ENCODE results near the gene CR1L.
A peak's percentile ranks its signal among the peaks of the same experiment; 100 is the strongest.
"Not testable (repeated sequence)": the region's sequence is repeated elsewhere in the genome, so short reads cannot be mapped to it uniquely, and the experiment has no call there.

Gene CR1L

DNA sequence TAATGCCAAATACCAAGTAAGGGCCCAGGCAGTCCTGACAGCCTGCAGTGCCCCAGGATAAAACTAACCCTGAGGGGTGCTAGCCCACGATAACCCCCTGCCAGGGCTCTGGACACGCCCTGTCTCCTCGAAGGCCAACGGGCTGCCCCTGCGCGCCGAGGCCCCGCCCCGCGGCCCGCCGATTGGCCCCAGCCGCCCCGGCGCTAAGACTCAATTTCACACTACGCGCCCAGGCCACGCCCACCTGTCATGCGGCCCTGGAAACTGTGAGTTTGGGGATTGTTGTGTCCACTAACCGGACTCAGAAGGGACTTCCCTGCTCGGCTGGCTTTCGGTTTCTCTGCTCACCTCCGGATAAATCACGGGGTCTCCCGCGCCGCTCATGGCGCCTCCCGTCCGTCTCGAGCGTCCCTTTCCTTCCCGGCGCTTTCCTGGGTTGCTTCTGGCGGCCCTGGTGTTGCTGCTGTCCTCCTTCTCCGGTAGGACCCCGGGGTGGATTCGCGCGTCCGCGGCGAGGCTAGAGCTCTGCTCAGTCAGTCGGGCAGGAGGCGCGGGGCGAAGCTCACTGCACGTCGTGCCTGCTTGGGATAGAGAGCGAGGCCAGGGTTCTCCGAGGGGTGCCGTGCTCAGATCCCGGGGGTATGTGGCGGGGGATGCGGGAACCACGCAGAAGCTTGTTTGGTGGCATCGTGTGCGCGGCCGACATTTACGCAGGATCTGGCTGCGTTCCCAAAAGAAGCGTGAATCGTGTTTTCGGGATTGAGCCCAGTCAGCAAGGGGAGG is at the start of gene CR1L:
CR1L (plus strand) TSS at position 282 of the 783 bp plus-strand sequence; CDS start at position 383, 101 bp downstream.
- Mint-ChIP-seq H3K4me3 (peak within 1 kb of the TSS; percentile 68), H3K36me3 (ENCODE audit: low read depth) (no peaks in the 10 kb centered on the region), H3K27me3 (peaks cover 13% of the 10 kb centered on the region), H3K27ac (no peak within 1 kb of the TSS), H3K4me1 (peaks cover 8% of the 10 kb centered on the region), H3K9me3 (no peaks in the 10 kb centered on the region)
- peak; percentile 96 for ATAC-seq
- peak; percentile 82 for DNase-seq

DNA sequence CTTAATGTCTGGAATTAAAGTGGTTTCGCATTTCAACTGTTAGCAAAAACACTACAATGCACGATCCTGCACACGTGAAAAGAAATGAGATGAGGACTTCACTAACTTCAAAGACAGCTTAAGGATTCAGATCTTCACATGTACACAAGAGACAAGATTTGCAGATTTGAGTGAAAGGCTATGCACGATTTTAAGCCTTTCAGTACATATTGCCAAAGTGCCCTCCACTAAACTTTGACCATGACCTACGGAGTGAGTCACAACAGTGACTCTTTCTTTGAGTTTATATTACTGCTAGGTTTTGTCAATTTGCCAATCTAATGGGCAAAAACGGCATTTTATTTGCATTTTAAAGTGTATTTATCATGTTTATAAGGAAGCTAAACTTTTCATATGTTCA is 41.2 kb upstream of the CR1L start:
- no peak overlapping the region for H3K27ac Mint-ChIP-seq
- DNase-seq = no peak
- H3K36me3 Mint-ChIP-seq (ENCODE audit: low read depth) = no peaks in the 10 kb centered on the region
- ATAC-seq = no peak
- H3K4me3 Mint-ChIP-seq = no peak overlapping the region
- no peaks in the 10 kb centered on the region for H3K4me1 Mint-ChIP-seq
- H3K9me3 Mint-ChIP-seq = no peaks in the 10 kb centered on the region
- H3K27me3 Mint-ChIP-seq = no peaks in the 10 kb centered on the region

DNA sequence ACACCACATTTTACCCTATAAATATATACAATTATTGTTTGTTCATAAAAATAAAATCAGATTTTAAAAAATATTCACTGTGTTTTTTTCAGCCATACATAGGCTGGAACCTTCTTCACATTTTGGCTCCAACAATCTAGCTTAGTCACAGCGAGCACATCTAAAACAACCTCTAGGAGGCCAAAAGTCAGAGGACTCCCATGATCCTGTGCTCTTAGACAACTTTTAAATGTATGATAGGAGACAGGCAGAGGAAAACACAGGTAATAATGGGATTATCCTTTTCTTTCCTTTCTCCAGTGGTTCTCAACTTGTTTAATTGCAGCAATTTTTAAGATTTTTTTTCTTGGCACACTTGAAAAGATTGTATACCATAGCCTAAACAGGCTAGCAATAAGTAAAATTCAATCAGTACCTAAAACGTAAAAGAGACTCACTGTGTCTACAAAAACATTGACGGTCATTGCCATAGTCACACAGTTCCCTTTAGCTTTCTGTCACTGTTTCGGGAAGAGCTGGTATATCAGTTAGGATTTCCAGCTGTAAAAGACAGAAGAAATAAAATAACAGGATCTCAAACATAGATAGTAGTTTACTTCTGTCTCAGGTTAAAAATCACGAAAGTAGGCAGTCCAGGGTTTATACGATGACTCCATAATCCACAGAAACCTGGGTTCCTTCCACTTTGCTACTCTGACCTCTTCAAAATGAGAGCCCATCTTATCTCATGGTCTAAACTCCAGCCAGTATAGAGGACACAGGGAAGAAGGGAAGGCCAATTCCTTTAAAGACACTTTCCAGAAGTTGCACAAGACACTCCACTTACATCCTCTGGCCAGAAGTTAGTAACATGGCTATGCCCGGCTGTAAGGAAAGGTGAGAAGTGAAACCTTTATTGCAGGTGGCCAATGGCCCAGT is 39.2 kb upstream of the CR1L start:
- Mint-ChIP-seq H3K36me3 (ENCODE audit: low read depth) (no peaks in the 10 kb centered on the region), H3K27ac (no peak overlapping the region), H3K27me3 (no peaks in the 10 kb centered on the region), H3K9me3 (no peaks in the 10 kb centered on the region), H3K4me3 (no peak overlapping the region), H3K4me1 (no peaks in the 10 kb centered on the region)
- ATAC-seq = no peak
- no peak for DNase-seq

DNA sequence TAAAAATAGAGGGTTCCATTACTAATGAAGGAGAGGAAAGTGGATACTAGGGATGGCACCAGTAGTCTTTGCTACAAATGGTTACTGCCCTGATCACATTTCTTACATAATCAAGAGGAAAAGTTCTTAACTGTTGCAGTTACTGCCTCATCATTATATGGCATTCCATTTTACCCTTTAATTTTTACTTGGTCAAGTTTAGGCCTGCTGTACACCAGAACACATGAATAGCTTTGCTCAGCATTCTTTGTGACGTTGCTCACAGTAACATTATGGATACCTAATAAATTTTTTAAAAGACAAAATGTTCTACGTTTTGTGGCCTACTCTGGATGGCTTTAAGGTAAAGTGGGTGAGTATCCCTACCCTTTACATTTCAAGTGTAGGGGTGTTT is 38.6 kb upstream of the CR1L start:
- Mint-ChIP-seq H3K27ac (no peak overlapping the region), H3K9me3 (no peaks in the 10 kb centered on the region), H3K27me3 (no peaks in the 10 kb centered on the region), H3K4me3 (no peak overlapping the region), H3K36me3 (ENCODE audit: low read depth) (no peaks in the 10 kb centered on the region), H3K4me1 (no peaks in the 10 kb centered on the region)
- no peak for ATAC-seq
- no peak for DNase-seq

DNA sequence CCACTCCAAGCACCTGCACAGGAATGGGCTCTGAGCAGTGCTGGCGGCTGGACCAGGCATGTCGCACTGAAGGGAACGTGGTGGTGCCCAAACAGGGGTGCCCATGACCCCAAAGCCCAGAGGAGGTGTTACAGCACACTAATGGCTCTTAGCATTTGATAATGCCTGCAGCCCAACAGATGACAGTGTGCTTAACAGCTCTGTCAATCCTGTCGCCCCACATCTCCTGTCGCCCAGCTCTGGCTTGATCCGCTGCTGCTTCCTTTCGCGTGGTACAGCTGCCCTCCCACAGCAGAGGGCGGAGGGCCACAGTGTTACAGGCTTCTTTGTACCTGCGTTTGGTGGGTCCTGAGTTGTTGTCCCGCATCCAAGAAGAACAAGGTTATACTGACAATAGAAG is 32.2 kb upstream of the CR1L start:
- H3K9me3 Mint-ChIP-seq = no peaks in the 10 kb centered on the region
- no peaks in the 10 kb centered on the region for H3K27me3 Mint-ChIP-seq
- H3K4me1 Mint-ChIP-seq = no peaks in the 10 kb centered on the region
- no peak overlapping the region for H3K27ac Mint-ChIP-seq
- H3K36me3 Mint-ChIP-seq (ENCODE audit: low read depth) = peaks cover 2% of the 10 kb centered on the region
- no peak for ATAC-seq
- no peak for DNase-seq
- no peak overlapping the region for H3K4me3 Mint-ChIP-seq

DNA sequence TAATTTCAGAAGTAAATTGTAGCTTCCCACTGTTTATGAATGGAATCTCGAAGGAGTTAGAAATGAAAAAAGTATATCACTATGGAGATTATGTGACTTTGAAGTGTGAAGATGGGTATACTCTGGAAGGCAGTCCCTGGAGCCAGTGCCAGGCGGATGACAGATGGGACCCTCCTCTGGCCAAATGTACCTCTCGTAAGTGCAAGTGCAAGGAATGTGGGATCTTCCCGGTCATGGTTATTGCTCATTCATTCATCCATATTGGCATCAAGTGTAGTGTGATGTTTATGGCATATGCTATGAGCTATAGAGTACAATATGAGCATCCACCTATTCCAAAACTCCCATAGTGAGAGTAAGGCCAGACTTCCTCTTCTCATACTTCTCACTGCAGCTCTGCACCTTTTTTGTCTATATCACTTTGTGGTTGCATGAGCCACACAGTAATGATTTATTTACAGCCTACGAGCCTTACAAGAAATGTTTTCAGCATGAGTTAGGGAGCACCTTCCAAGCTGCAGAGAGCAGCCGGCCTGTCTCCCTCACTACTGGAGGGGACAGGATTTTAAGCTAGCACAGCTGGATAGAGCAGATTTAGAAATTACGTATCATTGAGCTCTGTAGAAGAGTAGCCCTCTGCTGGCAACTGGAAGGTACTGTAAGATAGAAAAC is 24.9 kb upstream of the CR1L start:
- H3K27me3 Mint-ChIP-seq = no peaks in the 10 kb centered on the region
- no peak overlapping the region for H3K4me3 Mint-ChIP-seq
- DNase-seq = peak; percentile 7
- peak; percentile 76 for ATAC-seq
- no peaks in the 10 kb centered on the region for H3K36me3 Mint-ChIP-seq (ENCODE audit: low read depth)
- H3K4me1 Mint-ChIP-seq = no peaks in the 10 kb centered on the region
- H3K9me3 Mint-ChIP-seq = no peaks in the 10 kb centered on the region
- H3K27ac Mint-ChIP-seq = no peak overlapping the region

DNA sequence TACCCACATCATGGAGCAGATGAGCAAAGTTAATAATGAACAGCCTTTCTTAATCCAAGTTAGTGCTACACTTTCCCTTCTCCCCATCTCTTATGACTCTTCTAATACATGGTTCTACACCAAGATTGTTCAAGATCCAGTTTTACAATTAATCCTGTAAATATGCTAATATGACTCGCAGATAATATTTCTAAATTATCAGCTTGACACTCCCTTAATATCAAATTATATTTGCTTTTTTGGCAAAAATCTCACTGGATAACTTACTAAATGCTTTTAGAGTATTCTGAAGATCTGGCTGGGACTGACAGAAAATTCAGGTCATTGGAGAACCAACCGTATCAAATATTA is 24.4 kb upstream of the CR1L start:
- ATAC-seq = no peak
- Mint-ChIP-seq H3K4me1 (no peaks in the 10 kb centered on the region), H3K9me3 (peaks cover 4% of the 10 kb centered on the region), H3K36me3 (ENCODE audit: low read depth) (no peaks in the 10 kb centered on the region), H3K27me3 (no peaks in the 10 kb centered on the region), H3K4me3 (no peak overlapping the region), H3K27ac (no peak overlapping the region)
- no peak for DNase-seq

DNA sequence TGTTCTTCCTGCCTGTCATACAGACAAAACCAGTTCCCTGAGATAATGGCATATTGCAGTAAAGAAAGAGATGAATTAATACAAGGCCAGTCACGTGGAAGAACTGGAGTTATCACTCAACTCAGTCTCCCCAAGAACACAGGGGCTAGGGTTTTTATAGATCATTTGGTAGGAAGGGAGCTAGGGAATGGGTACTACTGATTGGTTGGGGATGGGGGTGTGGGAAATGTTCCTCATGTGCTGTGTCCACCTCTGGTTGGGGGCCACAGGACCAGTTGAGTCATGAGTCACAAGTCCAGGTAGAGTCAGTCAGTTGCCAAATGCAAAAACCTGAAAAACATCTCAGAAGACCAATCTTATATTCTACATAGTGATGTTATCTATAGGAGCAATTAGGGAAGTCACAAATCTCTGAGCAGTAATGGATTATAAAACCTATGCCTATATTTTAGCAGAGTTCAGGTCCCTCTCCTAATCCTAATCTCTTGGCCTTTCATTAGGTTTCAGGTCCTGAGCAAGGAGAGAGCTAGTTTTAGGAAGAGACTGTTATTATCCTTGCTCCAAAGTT is 19.3 kb upstream of the CR1L start:
- not testable (repeated sequence) for H3K36me3 Mint-ChIP-seq (ENCODE audit: low read depth); ATAC-seq; H3K9me3 Mint-ChIP-seq; H3K4me3 Mint-ChIP-seq; H3K4me1 Mint-ChIP-seq; H3K27me3 Mint-ChIP-seq; H3K27ac Mint-ChIP-seq; DNase-seq

DNA sequence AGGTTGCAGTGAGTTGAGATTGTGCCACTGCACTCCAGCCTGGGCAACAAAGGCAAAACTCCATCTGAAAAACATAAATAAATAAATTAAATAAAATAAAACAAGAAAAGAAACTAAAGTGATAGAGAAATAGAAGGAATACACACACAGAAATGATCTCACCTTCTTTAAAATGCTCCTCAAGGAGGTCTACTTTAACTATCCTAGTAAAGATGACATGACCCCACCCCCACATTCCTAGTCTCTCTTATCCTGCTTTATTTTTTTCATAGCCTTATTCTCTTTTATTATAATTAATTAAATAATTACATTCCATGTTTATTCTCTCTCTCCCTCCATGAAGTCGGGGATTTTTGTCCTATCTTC is 18.0 kb upstream of the CR1L start:
- no peak for ATAC-seq
- no peak for DNase-seq
- H3K4me1 Mint-ChIP-seq = no peaks in the 10 kb centered on the region
- no peaks in the 10 kb centered on the region for H3K36me3 Mint-ChIP-seq (ENCODE audit: low read depth)
- no peaks in the 10 kb centered on the region for H3K27me3 Mint-ChIP-seq
- no peak overlapping the region for H3K27ac Mint-ChIP-seq
- H3K9me3 Mint-ChIP-seq = peaks cover 4% of the 10 kb centered on the region
- no peak overlapping the region for H3K4me3 Mint-ChIP-seq

DNA sequence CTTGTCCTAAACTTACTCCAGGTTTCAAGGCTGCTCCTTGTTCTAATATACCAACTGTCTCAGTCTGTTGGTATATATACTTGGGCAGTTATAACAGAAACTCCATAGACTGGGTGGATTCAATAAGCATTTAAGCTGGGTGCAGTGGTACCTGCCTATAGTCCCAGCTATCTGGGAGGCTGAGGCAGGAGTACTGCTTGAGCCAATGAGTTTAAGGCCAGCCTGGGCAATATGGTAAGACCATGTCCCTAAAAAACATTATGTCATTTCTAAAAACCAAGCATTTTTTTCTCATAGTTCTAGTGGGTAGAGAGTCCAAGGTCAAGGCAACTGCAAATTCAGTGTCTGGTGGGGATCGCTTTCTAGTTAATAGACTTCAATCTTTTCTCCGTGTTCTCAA is 17.4 kb upstream of the CR1L start:
- DNase-seq (no peak), ATAC-seq (no peak)
- Mint-ChIP-seq H3K9me3 (peaks cover 4% of the 10 kb centered on the region), H3K4me3 (no peak overlapping the region), H3K36me3 (ENCODE audit: low read depth) (no peaks in the 10 kb centered on the region), H3K4me1 (no peaks in the 10 kb centered on the region), H3K27me3 (no peaks in the 10 kb centered on the region), H3K27ac (no peak overlapping the region)

DNA sequence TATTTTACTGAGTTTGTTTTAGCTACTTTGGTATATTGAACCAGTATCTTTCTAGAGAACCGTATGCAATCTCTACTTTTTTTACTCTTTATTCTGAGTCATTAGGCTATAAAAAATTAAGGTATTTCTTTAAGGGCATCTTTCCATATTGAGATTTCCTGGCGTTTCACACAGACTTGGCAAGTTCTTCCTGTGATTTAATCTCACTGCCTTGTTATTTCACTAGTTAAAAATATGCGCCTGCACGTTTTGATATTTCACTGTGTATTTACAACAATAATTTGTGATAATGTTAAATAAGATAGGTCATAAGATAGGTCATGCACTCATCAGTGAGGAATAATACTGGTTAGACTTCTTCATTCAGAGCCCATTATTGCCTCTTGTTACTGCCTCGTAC is 16.2 kb upstream of the CR1L start:
- DNase-seq (no peak), ATAC-seq (no peak)
- Mint-ChIP-seq H3K27ac (no peak overlapping the region), H3K9me3 (peaks cover 4% of the 10 kb centered on the region), H3K27me3 (no peaks in the 10 kb centered on the region), H3K36me3 (ENCODE audit: low read depth) (no peaks in the 10 kb centered on the region), H3K4me3 (no peak overlapping the region), H3K4me1 (no peaks in the 10 kb centered on the region)

DNA sequence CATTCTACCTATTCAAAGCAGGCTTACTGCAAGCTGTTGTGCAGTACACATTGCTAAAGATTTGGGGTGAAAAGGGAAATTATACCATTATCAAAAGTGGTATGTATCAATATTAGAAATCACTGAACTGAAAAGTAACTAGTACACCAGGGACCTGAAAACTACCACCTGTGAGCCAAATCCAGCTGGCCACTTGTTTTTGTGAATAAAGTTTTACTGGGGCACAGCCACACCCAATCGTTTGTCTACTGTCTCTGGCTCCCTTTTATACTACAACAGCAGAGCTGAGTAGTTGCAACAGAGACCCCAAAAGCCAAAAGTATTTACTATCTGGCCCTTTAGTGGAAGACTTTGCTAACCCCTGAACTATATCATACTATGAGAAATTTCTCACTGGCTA is 13.8 kb upstream of the CR1L start:
- DNase-seq (no peak), ATAC-seq (no peak)
- Mint-ChIP-seq H3K27me3 (no peaks in the 10 kb centered on the region), H3K4me3 (no peak overlapping the region), H3K36me3 (ENCODE audit: low read depth) (no peaks in the 10 kb centered on the region), H3K27ac (no peak overlapping the region), H3K9me3 (no peaks in the 10 kb centered on the region), H3K4me1 (no peaks in the 10 kb centered on the region)

DNA sequence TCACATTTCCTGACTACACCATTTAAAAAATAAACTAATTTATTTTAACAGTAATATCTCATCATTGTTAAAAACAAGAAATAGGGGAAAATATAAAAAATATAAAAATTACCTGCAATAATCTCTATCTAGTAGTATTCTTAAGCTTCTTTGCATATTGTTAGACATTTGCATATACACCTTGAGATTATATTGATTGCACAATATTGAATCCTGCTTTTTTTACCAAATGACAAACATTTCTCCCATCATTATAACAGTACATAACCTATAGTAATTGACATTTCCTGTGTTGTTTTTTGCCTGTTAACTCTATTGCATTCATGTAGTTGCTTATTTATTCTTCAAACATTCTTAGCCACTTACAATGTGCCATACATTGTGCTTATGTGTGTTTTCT is 11.7 kb upstream of the CR1L start:
- H3K4me1 Mint-ChIP-seq = no peaks in the 10 kb centered on the region
- DNase-seq (no peak), ATAC-seq (no peak)
- H3K36me3 Mint-ChIP-seq (ENCODE audit: low read depth) = no peaks in the 10 kb centered on the region
- H3K9me3 Mint-ChIP-seq = no peaks in the 10 kb centered on the region
- H3K27ac Mint-ChIP-seq = no peak overlapping the region
- no peaks in the 10 kb centered on the region for H3K27me3 Mint-ChIP-seq
- H3K4me3 Mint-ChIP-seq = no peak overlapping the region

DNA sequence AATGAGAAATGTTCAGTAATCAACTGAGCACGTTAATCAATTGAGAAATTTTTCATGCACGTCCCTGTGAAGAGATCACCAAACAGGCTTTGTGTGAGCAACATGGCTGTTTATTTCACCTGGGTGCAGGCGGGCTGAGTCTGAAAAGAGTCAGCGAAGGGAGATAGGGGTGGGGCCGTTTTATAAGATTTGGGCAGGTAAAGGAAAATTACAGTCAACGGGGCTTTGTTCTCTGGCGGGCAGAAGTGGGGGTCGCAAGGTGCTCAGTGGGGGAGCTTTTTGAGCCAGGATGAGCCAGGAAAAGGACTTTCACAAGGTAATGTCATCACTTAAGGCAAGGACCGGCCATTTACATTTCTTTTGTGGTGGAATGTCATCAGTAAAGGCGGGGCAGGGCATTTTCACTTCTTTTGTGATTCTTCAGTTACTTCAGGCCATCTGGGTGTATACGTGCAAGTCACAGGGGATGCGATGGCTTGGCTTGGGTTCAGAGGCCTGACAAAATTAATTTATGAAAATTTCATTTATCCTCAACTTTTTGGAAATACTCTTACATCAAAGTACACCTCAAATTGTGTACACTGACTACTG is 11.1 kb upstream of the CR1L start:
- H3K9me3 Mint-ChIP-seq; H3K36me3 Mint-ChIP-seq (ENCODE audit: low read depth); H3K27ac Mint-ChIP-seq; DNase-seq; H3K27me3 Mint-ChIP-seq; H3K4me1 Mint-ChIP-seq; ATAC-seq; H3K4me3 Mint-ChIP-seq: not testable (repeated sequence)

Data from activated naive CD8-positive, alpha-beta T cell treated with anti-CD3 and anti-CD28 coated beads, Interleukin-2, amount 50 U/mL, for 24 hours (primary cell).